Measurements from ENCODE around the gene EML1.
A peak's percentile ranks its signal among the peaks of the same experiment; 100 is the strongest.

Gene EML1

GRCh38 chr14:99750746-99751450 is 42.3 kb upstream of the EML1 start:
- Histone ChIP-seq H3K79me2 (ENCODE audit: control insufficient read depth, insufficient read depth, low read length, unreplicated experiment) (no peaks in the 10 kb centered on the region), H3K4me1 (ENCODE audit: control insufficient read depth, insufficient read depth, low read length, unreplicated experiment) (peaks cover 51% of the 10 kb centered on the region), H2AFZ (ENCODE audit: low read length, unreplicated experiment) (no peak overlapping the region), H3K4me3 (ENCODE audit: low read depth, low read length) (no peak overlapping the region), H3K27me3 (ENCODE audit: insufficient read depth, low read length) (no peaks in the 10 kb centered on the region), H3K36me3 (ENCODE audit: insufficient read depth, low read length) (no peaks in the 10 kb centered on the region), H3K27ac (ENCODE audit: low read depth, low read length) (no peak overlapping the region)

GRCh38 chr14:99751539-99752485 is 41.4 kb upstream of the EML1 start:
- Histone ChIP-seq H3K4me3 (ENCODE audit: low read depth, low read length) (peak overlapping the region; percentile 22; the same call in 1 of the 2 replicates), H3K36me3 (ENCODE audit: insufficient read depth, low read length) (no peaks in the 10 kb centered on the region), H3K27me3 (ENCODE audit: insufficient read depth, low read length) (no peaks in the 10 kb centered on the region), H3K79me2 (ENCODE audit: control insufficient read depth, insufficient read depth, low read length, unreplicated experiment) (no peaks in the 10 kb centered on the region), H3K4me1 (ENCODE audit: control insufficient read depth, insufficient read depth, low read length, unreplicated experiment) (peaks cover 50% of the 10 kb centered on the region), H2AFZ (ENCODE audit: low read length, unreplicated experiment) (no peak overlapping the region), H3K27ac (ENCODE audit: low read depth, low read length) (peak overlapping the region; percentile 68)

- no peaks in the 10 kb centered on the region for H3K79me2 ChIP-seq (ENCODE audit: control insufficient read depth, insufficient read depth, low read length, unreplicated experiment)
- no peaks in the 10 kb centered on the region for H3K36me3 ChIP-seq (ENCODE audit: insufficient read depth, low read length)
- H3K4me1 ChIP-seq (ENCODE audit: control insufficient read depth, insufficient read depth, low read length, unreplicated experiment) = peaks cover 56% of the 10 kb centered on the region
- peak overlapping the region; percentile 22; the same call in 1 of the 2 replicates for H3K4me3 ChIP-seq (ENCODE audit: low read depth, low read length)
- H2AFZ ChIP-seq (ENCODE audit: low read length, unreplicated experiment) = peak overlapping the region; percentile 63
- H3K27ac ChIP-seq (ENCODE audit: low read depth, low read length) = peak overlapping the region; percentile 68
- H3K27me3 ChIP-seq (ENCODE audit: insufficient read depth, low read length) = no peaks in the 10 kb centered on the region
These were observed 40.6 kb upstream of the EML1 start for GRCh38 chr14:99752486-99753121.

- Histone ChIP-seq H3K36me3 (ENCODE audit: insufficient read depth, low read length) (no peaks in the 10 kb centered on the region), H3K79me2 (ENCODE audit: control insufficient read depth, insufficient read depth, low read length, unreplicated experiment) (no peaks in the 10 kb centered on the region), H3K4me1 (ENCODE audit: control insufficient read depth, insufficient read depth, low read length, unreplicated experiment) (peaks cover 64% of the 10 kb centered on the region), H3K4me3 (ENCODE audit: low read depth, low read length) (no peak overlapping the region), H3K27me3 (ENCODE audit: insufficient read depth, low read length) (no peaks in the 10 kb centered on the region), H2AFZ (ENCODE audit: low read length, unreplicated experiment) (no peak overlapping the region), H3K27ac (ENCODE audit: low read depth, low read length) (peak overlapping the region; percentile 88)
These were observed 39.7 kb upstream of the EML1 start for GRCh38 chr14:99753225-99754140.

GRCh38 chr14:99754141-99755067 is 38.8 kb upstream of the EML1 start:
- Histone ChIP-seq H3K27ac (ENCODE audit: low read depth, low read length) (peak overlapping the region; percentile 88), H3K79me2 (ENCODE audit: control insufficient read depth, insufficient read depth, low read length, unreplicated experiment) (no peaks in the 10 kb centered on the region), H2AFZ (ENCODE audit: low read length, unreplicated experiment) (no peak overlapping the region), H3K27me3 (ENCODE audit: insufficient read depth, low read length) (no peaks in the 10 kb centered on the region), H3K4me1 (ENCODE audit: control insufficient read depth, insufficient read depth, low read length, unreplicated experiment) (peaks cover 71% of the 10 kb centered on the region), H3K4me3 (ENCODE audit: low read depth, low read length) (peak overlapping the region; percentile 35), H3K36me3 (ENCODE audit: insufficient read depth, low read length) (no peaks in the 10 kb centered on the region)

- no peaks in the 10 kb centered on the region for H3K36me3 ChIP-seq (ENCODE audit: insufficient read depth, low read length)
- no peak overlapping the region for H3K4me3 ChIP-seq (ENCODE audit: low read depth, low read length)
- H3K4me1 ChIP-seq (ENCODE audit: control insufficient read depth, insufficient read depth, low read length, unreplicated experiment) = peaks cover 71% of the 10 kb centered on the region
- H2AFZ ChIP-seq (ENCODE audit: low read length, unreplicated experiment) = no peak overlapping the region
- H3K27ac ChIP-seq (ENCODE audit: low read depth, low read length) = peak overlapping the region; percentile 88
- no peaks in the 10 kb centered on the region for H3K79me2 ChIP-seq (ENCODE audit: control insufficient read depth, insufficient read depth, low read length, unreplicated experiment)
- H3K27me3 ChIP-seq (ENCODE audit: insufficient read depth, low read length) = no peaks in the 10 kb centered on the region
These were observed 38.2 kb upstream of the EML1 start for GRCh38 chr14:99755068-99755405.

GRCh38 chr14:99755629-99756603 is 37.3 kb upstream of the EML1 start:
- Histone ChIP-seq H3K79me2 (ENCODE audit: control insufficient read depth, insufficient read depth, low read length, unreplicated experiment) (no peaks in the 10 kb centered on the region), H2AFZ (ENCODE audit: low read length, unreplicated experiment) (no peak overlapping the region), H3K4me3 (ENCODE audit: low read depth, low read length) (0 out of 2 replicates have a peak overlapping the region, but pooled peaks have one; percentile 17), H3K27ac (ENCODE audit: low read depth, low read length) (peak overlapping the region; percentile 88), H3K4me1 (ENCODE audit: control insufficient read depth, insufficient read depth, low read length, unreplicated experiment) (peaks cover 71% of the 10 kb centered on the region), H3K27me3 (ENCODE audit: insufficient read depth, low read length) (no peaks in the 10 kb centered on the region), H3K36me3 (ENCODE audit: insufficient read depth, low read length) (no peaks in the 10 kb centered on the region)

- no peaks in the 10 kb centered on the region for H3K79me2 ChIP-seq (ENCODE audit: control insufficient read depth, insufficient read depth, low read length, unreplicated experiment)
- no peaks in the 10 kb centered on the region for H3K36me3 ChIP-seq (ENCODE audit: insufficient read depth, low read length)
- peak overlapping the region; percentile 88 for H3K27ac ChIP-seq (ENCODE audit: low read depth, low read length)
- H3K4me1 ChIP-seq (ENCODE audit: control insufficient read depth, insufficient read depth, low read length, unreplicated experiment) = peaks cover 69% of the 10 kb centered on the region
- H2AFZ ChIP-seq (ENCODE audit: low read length, unreplicated experiment) = no peak overlapping the region
- H3K27me3 ChIP-seq (ENCODE audit: insufficient read depth, low read length) = no peaks in the 10 kb centered on the region
- peak overlapping the region; percentile 17; the same call in 1 of the 2 replicates for H3K4me3 ChIP-seq (ENCODE audit: low read depth, low read length)
These were observed 36.4 kb upstream of the EML1 start for GRCh38 chr14:99756796-99757195.

Measured in ACC112 (cell line).